Sigmoid colon (tissue), 7 donors: ENCODE measurements around the gene FMO1. TPM values are rescaled to one million over a fixed set of nuclear protein-coding genes. Genes with fewer than 3 reads are reported as not detected.
A peak's percentile ranks its signal among the peaks of the same experiment; 100 is the strongest.

Experiments
- DNase-seq: peaks from one replicate; pipeline ENCODE4 v3.0.0-alpha.2; 2019
- H3K27ac ChIP-seq, 4 donors: fragments of 200-600 bp; sonication (generic); one replicate each; pipeline ENCODE4 v1.5.1; 2016 to 2019; ENCODE audit warnings: mild to moderate bottlenecking in 1 of 4
- H3K27me3 ChIP-seq, 3 donors: fragments of 200-600 bp; sonication (generic); one replicate each; pipeline ENCODE4 v1.5.1; 2019; ENCODE audit warnings: mild to moderate bottlenecking in 1 of 3
- H3K36me3 ChIP-seq, 4 donors: fragments of 200-600 bp; sonication (generic); one replicate each; pipeline ENCODE4 v1.5.1; 2016 to 2019
- H3K4me1 ChIP-seq, 4 donors: fragments of 200-600 bp; sonication (generic); one replicate each; pipeline ENCODE4 v1.5.1; 2017 to 2019
- H3K4me3 ChIP-seq, 4 donors: fragments of 200-600 bp; sonication (generic); one replicate each; pipeline ENCODE4 v1.5.1; 2017 to 2019; ENCODE audit warnings: mild to moderate bottlenecking in 2 of 4, moderate library complexity in 1 of 4
- H3K9me3 ChIP-seq, 4 donors: fragments of 200-600 bp in 3 of 4; sonication (generic) in 3 of 4; one replicate each; pipeline versions ENCODE4 v1.5.1 to v1.6.1; 2013 to 2019
- EP300 ChIP-seq, 4 donors: sonication (generic); formaldehyde crosslinking; IDR thresholded peaks; one replicate each; pipeline ENCODE4 v1.6.1; 2017; ENCODE audit warnings: antibody characterized with exemption in 4 of 4
- POLR2A ChIP-seq, 2 donors: fragments of 450-650 bp; IDR thresholded peaks; one replicate each; pipeline ENCODE4 v1.6.1; 2016; ENCODE audit warnings: antibody characterized with exemption in 2 of 2, mild to moderate bottlenecking in 2 of 2, moderate library complexity in 2 of 2
- POLR2AphosphoS5 ChIP-seq, 4 donors: sonication (generic); formaldehyde crosslinking; IDR thresholded peaks; one replicate each; pipeline ENCODE4 v1.6.1; 2017; ENCODE audit warnings: antibody characterized with exemption in 4 of 4
- WGBS, 2 donors: extraction: QIAGEN DNeasy Blood & Tissue Kit; methylation state at CpG; one replicate each; pipeline ENCODE4 v1.1.7; 2013; 5-methylcytosine and 5-hydroxymethylcytosine counted together
- intact Hi-C: fragments of 100-400 bp; cut with DNase I; formaldehyde crosslinking; loops from one replicate; pipeline ENCODE4 v1.15.1; 2023
- polyA plus RNA-seq, 3 donors: library from polyadenylated mRNA; stranded (reverse); fragments of 200-250 nt; gene quantifications; one replicate each; pipeline ENCODE4 v1.2.3, GENCODE V29; 2013
- total RNA-seq, 4 donors: library from RNA; depleted of rRNA; stranded (reverse); fragments of >200 nt; gene quantifications; one replicate each; pipeline ENCODE4 v1.1.0, GENCODE V29; 2016
- TF ChIP-seq, protein P1 (sequence below), 4 experiments: fragments of 450-650 bp in 3 of 4; fragments of 200-600 bp in 1 of 4; IDR thresholded peaks; one replicate each; pipeline ENCODE4 v1.5.1; 2016 to 2019; ENCODE audit warnings: antibody characterized with exemption in 4 of 4, mild to moderate bottlenecking in 3 of 4, moderate library complexity in 2 of 4
- donor health status: healthy with polysubstance abuse.
- donor health status: Bipolar disorder and iron deficiency.
- donor health status: healthy.

Gene FMO1
- total and polyA plus RNA-seq, 7 donors = 0.26 to 0.82 (median 0.36) TPM; not detected in 2

DNA sequence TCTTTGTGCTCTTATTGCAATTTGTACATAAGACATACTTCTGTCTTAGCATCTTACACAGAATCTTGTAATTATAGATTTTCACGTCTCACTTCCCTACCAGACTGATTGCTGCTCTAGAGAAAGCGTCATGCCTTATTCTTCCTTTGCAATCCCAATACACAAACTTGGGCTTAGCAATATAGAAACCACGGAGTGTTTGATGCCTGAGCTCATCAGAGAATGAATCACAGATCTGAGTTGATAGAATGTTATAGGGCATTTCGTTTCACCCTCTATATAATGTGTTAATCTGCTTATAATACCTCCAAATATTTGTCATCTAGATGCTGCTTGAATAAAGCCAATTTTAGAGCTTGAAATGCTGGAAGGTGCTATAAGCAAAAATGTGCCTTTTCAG, 6.6 kb downstream of the FMO1 start:
- WGBS, 2 donors = 62 to 74% methylated on average over 4 of the region's 4 CpGs
- H3K27me3 ChIP-seq = peaks cover 0 to 29% (median 26%) of the 10 kb centered on the region in 3 donors
- intact Hi-C loops = no loop called here
- DNase-seq = no peak
- H3K36me3 ChIP-seq = no peaks in the 10 kb centered on the region
- no peak overlapping the region for H3K4me3 ChIP-seq
- H3K27ac ChIP-seq = no peak overlapping the region
- H3K4me1 ChIP-seq = peaks cover 0 to 8% (median 0%) of the 10 kb centered on the region in 4 donors
- no peaks in the 10 kb centered on the region for H3K9me3 ChIP-seq
- TF ChIP-seq, protein P1, sequence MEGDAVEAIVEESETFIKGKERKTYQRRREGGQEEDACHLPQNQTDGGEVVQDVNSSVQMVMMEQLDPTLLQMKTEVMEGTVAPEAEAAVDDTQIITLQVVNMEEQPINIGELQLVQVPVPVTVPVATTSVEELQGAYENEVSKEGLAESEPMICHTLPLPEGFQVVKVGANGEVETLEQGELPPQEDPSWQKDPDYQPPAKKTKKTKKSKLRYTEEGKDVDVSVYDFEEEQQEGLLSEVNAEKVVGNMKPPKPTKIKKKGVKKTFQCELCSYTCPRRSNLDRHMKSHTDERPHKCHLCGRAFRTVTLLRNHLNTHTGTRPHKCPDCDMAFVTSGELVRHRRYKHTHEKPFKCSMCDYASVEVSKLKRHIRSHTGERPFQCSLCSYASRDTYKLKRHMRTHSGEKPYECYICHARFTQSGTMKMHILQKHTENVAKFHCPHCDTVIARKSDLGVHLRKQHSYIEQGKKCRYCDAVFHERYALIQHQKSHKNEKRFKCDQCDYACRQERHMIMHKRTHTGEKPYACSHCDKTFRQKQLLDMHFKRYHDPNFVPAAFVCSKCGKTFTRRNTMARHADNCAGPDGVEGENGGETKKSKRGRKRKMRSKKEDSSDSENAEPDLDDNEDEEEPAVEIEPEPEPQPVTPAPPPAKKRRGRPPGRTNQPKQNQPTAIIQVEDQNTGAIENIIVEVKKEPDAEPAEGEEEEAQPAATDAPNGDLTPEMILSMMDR (IDR thresholded peaks at IDR 0.05) = no peak
- TF ChIP-seq POLR2AphosphoS5 (IDR thresholded peaks at IDR 0.05) = no peak
- TF ChIP-seq POLR2A (IDR thresholded peaks at IDR 0.05) = no peak
- TF ChIP-seq EP300 (IDR thresholded peaks at IDR 0.05) = no peak

- Histone ChIP-seq H3K27me3 (peaks cover 0 to 18% (median 17%) of the 10 kb centered on the region in 3 donors), H3K4me3 (no peak overlapping the region), H3K4me1 (no peaks in the 10 kb centered on the region), H3K9me3 (no peaks in the 10 kb centered on the region), H3K36me3 (no peaks in the 10 kb centered on the region), H3K27ac (no peak overlapping the region)
- intact Hi-C loops = no loop called here
- DNase-seq = peak; percentile 67
- TF ChIP-seq POLR2A (IDR thresholded peaks at IDR 0.05) (no peak), EP300 (IDR thresholded peaks at IDR 0.05) (no peak), POLR2AphosphoS5 (IDR thresholded peaks at IDR 0.05) (no peak)
- TF ChIP-seq, protein P1 (IDR thresholded peaks at IDR 0.05) = no peak
- 13 to 58% methylated on average over 8 of the region's 8 CpGs for WGBS, 2 donors
Measured at GRCh38 chr1:171256940-171257606, 8.8 kb downstream of the FMO1 start.

- DNase-seq = no peak
- no peak overlapping the region for H3K27ac ChIP-seq
- intact Hi-C loops = no loop called here
Measured at GRCh38 chr1:171257607-171258076, 9.3 kb downstream of the FMO1 start.

DNA sequence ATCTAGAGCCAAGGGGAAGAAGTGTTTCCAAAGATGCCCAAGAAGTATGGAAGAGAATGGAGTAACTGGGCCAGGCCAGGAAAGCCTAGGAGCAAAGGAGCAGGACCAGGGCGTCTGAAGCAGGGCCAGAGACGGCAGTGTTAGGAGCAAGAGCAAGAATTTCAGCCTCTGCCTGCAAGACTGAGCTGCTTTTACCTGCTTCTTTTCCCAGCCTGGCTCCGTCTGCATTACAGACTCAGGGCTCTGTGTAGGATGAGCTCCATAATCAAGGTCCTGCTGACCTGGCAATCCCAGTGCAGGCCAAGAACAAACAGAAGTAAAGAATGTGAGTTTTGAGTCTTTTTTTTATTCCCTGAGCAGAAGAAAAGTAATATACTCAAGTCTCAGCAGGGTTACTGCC, 10.1 kb downstream of the FMO1 start:
- no peak for DNase-seq
- H3K27ac ChIP-seq = no peak overlapping the region
- intact Hi-C loops = no loop called here
- no peak overlapping the region for H3K4me3 ChIP-seq
- no peaks in the 10 kb centered on the region for H3K9me3 ChIP-seq
- TF ChIP-seq POLR2A (IDR thresholded peaks at IDR 0.05) (no peak), EP300 (IDR thresholded peaks at IDR 0.05) (no peak), POLR2AphosphoS5 (IDR thresholded peaks at IDR 0.05) (no peak)
- TF ChIP-seq, protein P1 (IDR thresholded peaks at IDR 0.05) = no peak
- H3K4me1 ChIP-seq = no peaks in the 10 kb centered on the region
- no peaks in the 10 kb centered on the region for H3K36me3 ChIP-seq
- peaks cover 0 to 8% (median 4%) of the 10 kb centered on the region in 3 donors for H3K27me3 ChIP-seq
- 88 to 93% methylated on average over 3 of the region's 3 CpGs for WGBS, 2 donors

More at GRCh38 chr1:171257607-171258076, 9.3 kb downstream of the FMO1 start:
- Histone ChIP-seq H3K9me3 (no peaks in the 10 kb centered on the region), H3K27me3 (peaks cover 0 to 12% (median 11%) of the 10 kb centered on the region in 3 donors), H3K4me1 (no peaks in the 10 kb centered on the region), H3K4me3 (no peak overlapping the region), H3K36me3 (no peaks in the 10 kb centered on the region)
- no peak for TF ChIP-seq EP300 (IDR thresholded peaks at IDR 0.05)
- TF ChIP-seq, protein P1 (IDR thresholded peaks at IDR 0.05) = no peak
- no peak for TF ChIP-seq POLR2A (IDR thresholded peaks at IDR 0.05)
- no peak for TF ChIP-seq POLR2AphosphoS5 (IDR thresholded peaks at IDR 0.05)
- 59 to 81% methylated on average over 5 of the region's 5 CpGs for WGBS, 2 donors
